ENCODE data around the gene RND1. TPM values are rescaled to one million over a fixed set of nuclear protein-coding genes. Genes with fewer than 3 reads are reported as not detected.
A peak's percentile ranks its signal among the peaks of the same experiment; 100 is the strongest.

RND1 gene
- total and polyA plus RNA-seq, 2 of the 13 experiments (the other 11 are each of a cell fraction or from before 2014, with no cell fraction given), result 1.8 to 1.9 TPM

- no peak for TF ChIP-seq ZNF646 (CRISPR knock-in tag; IDR thresholded peaks at IDR 0.05)
- peak; percentile 29; the same call in 1 of the 2 replicates for TF ChIP-seq SP5 (CRISPR knock-in tag; IDR thresholded peaks at IDR 0.05; ENCODE audit: borderline replicate concordance, low read depth)
- TF ChIP-seq POLR2A (IDR thresholded peaks at IDR 0.05; ENCODE audit: insufficient read depth in 1 of 2, low read depth in 2 of 2, low read length in 2 of 2), result peak; percentile 99
- TF ChIP-seq SMC3 (IDR thresholded peaks at IDR 0.05; ENCODE audit: low read length), result no peak
- peak; percentile 16 for TF ChIP-seq YY1 (IDR thresholded peaks at IDR 0.05; ENCODE audit: insufficient read depth, insufficient replicate concordance, low read depth, low read length)
- peak; percentile 88 for TF ChIP-seq ZNF160 (CRISPR knock-in tag; IDR thresholded peaks at IDR 0.05)
- TF ChIP-seq TBX2 (CRISPR knock-in tag; IDR thresholded peaks at IDR 0.05; ENCODE audit: borderline replicate concordance), result peak; percentile 53; the same call in 1 of the 2 replicates
- TF ChIP-seq BORCS8-MEF2B (CRISPR knock-in tag; IDR thresholded peaks at IDR 0.05), result peak; percentile 77; the same call in 1 of the 2 replicates
- TF ChIP-seq ZNF672 (CRISPR knock-in tag; IDR thresholded peaks at IDR 0.05), result no peak; the same call in 1 of the 2 replicates
- no peak for TF ChIP-seq AFF4 (CRISPR knock-in tag; IDR thresholded peaks at IDR 0.05)
- no peak for TF ChIP-seq SIN3B (IDR thresholded peaks at IDR 0.05; ENCODE audit: low read length)
- TF ChIP-seq ZNF121 (CRISPR knock-in tag; IDR thresholded peaks at IDR 0.05), result no peak
- TF ChIP-seq ZSCAN31 (CRISPR knock-in tag; IDR thresholded peaks at IDR 0.05; ENCODE audit: low read depth), result 0 out of 2 replicates have a peak, but pooled peaks have one; percentile 44
- peak; percentile 60; the same call in 1 of the 2 replicates for TF ChIP-seq ZNF280B (CRISPR knock-in tag; IDR thresholded peaks at IDR 0.05; ENCODE audit: borderline replicate concordance)
- no peak for TF ChIP-seq ATRX (CRISPR knock-in tag; IDR thresholded peaks at IDR 0.05; ENCODE audit: borderline replicate concordance)
- no peak for TF ChIP-seq ZNF460 (CRISPR knock-in tag; IDR thresholded peaks at IDR 0.05; ENCODE audit: borderline replicate concordance)
- no peak for TF ChIP-seq ZNF260 (CRISPR knock-in tag; IDR thresholded peaks at IDR 0.05; ENCODE audit: borderline replicate concordance, low read depth)
- no peak for TF ChIP-seq PAWR (CRISPR knock-in tag; IDR thresholded peaks at IDR 0.05; ENCODE audit: borderline replicate concordance)
These were observed at the start of gene RND1 (continued) for GRCh38 chr12:48865281-48866051.

Data from HepG2 (cell line).